Measurements from ENCODE around the gene MEF2A. TPM values are rescaled to one million over a fixed set of nuclear protein-coding genes. Genes with fewer than 3 reads are reported as not detected.

Gene MEF2A
- total and polyA plus RNA-seq, 9 of the 15 experiments (the other 6 are each of a cell fraction or from before 2014, with no cell fraction given): 1.6 to 18.7 (median 8.7) TPM

- TF ChIP-seq FOS (IDR thresholded peaks at IDR 0.05; ENCODE audit: extremely low read depth, insufficient read length) (no peak), MAZ (CRISPR knock-in tag; conservative IDR thresholded peaks at IDR 0.05 in 1 of 2, IDR thresholded peaks at IDR 0.05 in 1 of 2) (peak; percentile 89 to 94), ELF2 (CRISPR knock-in tag; IDR thresholded peaks at IDR 0.05) (0 out of 2 replicates have a peak, but pooled peaks have one; percentile 61), ATF4 (CRISPR knock-in tag; IDR thresholded peaks at IDR 0.05) (0 out of 2 replicates have a peak, but pooled peaks have one; percentile 10), KLF16 (IDR thresholded peaks at IDR 0.05) (peak; percentile 80), RUNX1 (IDR thresholded peaks at IDR 0.05; ENCODE audit: low read depth) (peak; percentile 48; the same call in 1 of the 2 replicates), ZNF280A (IDR thresholded peaks at IDR 0.05; ENCODE audit: low read depth, partially characterized antibody) (no peak), ZBTB26 (CRISPR knock-in tag; IDR thresholded peaks at IDR 0.05) (0 out of 2 replicates have a peak, but pooled peaks have one; percentile 51), NFATC3 (IDR thresholded peaks at IDR 0.05) (0 out of 2 replicates have a peak, but pooled peaks have one; percentile 34), TAF9B (IDR thresholded peaks at IDR 0.05; ENCODE audit: partially characterized antibody) (peak; percentile 64), ZNF197 (CRISPR knock-in tag; IDR thresholded peaks at IDR 0.05; ENCODE audit: low read depth) (no peak), POLR3A (IDR thresholded peaks at IDR 0.05; ENCODE audit: borderline replicate concordance, extremely low read depth, insufficient read depth, insufficient read length) (no peak), KLF13 (tag; IDR thresholded peaks at IDR 0.05; ENCODE audit: borderline replicate concordance, low read depth) (peak; percentile 70; the same call in 1 of the 2 replicates), RBBP5 (IDR thresholded peaks at IDR 0.05; ENCODE audit: borderline replicate concordance, insufficient read depth, low read length, poor library complexity, severe bottlenecking) (peak; percentile 42), ESRRA (IDR thresholded peaks at IDR 0.05; ENCODE audit: borderline replicate concordance, low read depth) (peak; percentile 37; the same call in 1 of the 2 replicates), HMGN3 (IDR thresholded peaks at IDR 0.05; ENCODE audit: borderline replicate concordance, extremely low read depth, insufficient read length, low read depth, low read length) (peak; percentile 84)
Measured at GRCh38 chr15:99565299-99566156, at the start of gene MEF2A (continued).

Measured in K562 (cell line).